ENCODE data around the gene NEK10. TPM values are rescaled to one million over a fixed set of nuclear protein-coding genes. Genes with fewer than 3 reads are reported as not detected.

The NEK10 gene
- total and polyA plus RNA-seq, 2 of the 13 experiments (the other 11 are each of a cell fraction or from before 2014, with no cell fraction given), result 2.8 to 14.2 TPM

- no peak for TF ChIP-seq SOX13 (IDR thresholded peaks at IDR 0.05)
- TF ChIP-seq SOX13 (CRISPR knock-in tag; conservative IDR thresholded peaks at IDR 0.05 in 1 of 2, IDR thresholded peaks at IDR 0.05 in 1 of 2), result peak in 1 of 2 experiments; percentile 79; a peak in 2 of 4 replicates
- peak; percentile 47; the same call in 1 of the 2 replicates for TF ChIP-seq FOXP4 (CRISPR knock-in tag; IDR thresholded peaks at IDR 0.05)
- TF ChIP-seq KAT8 (CRISPR knock-in tag; IDR thresholded peaks at IDR 0.05), result peak; percentile 18; the same call in 1 of the 2 replicates
- peak; percentile 66; the same call in 1 of the 2 replicates for TF ChIP-seq GFI1 (CRISPR knock-in tag; IDR thresholded peaks at IDR 0.05; ENCODE audit: borderline replicate concordance)
- no peak for TF ChIP-seq ZNF546 (CRISPR knock-in tag; conservative IDR thresholded peaks at IDR 0.05)
- no peak for TF ChIP-seq WIZ (CRISPR knock-in tag; IDR thresholded peaks at IDR 0.05)
- TF ChIP-seq SIX1 (CRISPR knock-in tag; IDR thresholded peaks at IDR 0.05; ENCODE audit: borderline replicate concordance), result peak; percentile 75; the same call in 1 of the 2 replicates
- TF ChIP-seq ZNF264 (CRISPR knock-in tag; IDR thresholded peaks at IDR 0.05), result 0 out of 2 replicates have a peak, but pooled peaks have one; percentile 28
- TF ChIP-seq THAP11 (CRISPR knock-in tag; IDR thresholded peaks at IDR 0.05), result peak; percentile 52
- TF ChIP-seq ELF3 (CRISPR knock-in tag; IDR thresholded peaks at IDR 0.05), result peak; percentile 76
- no peak for TF ChIP-seq TCF12 (IDR thresholded peaks at IDR 0.05)
- TF ChIP-seq TCF12 (CRISPR knock-in tag; IDR thresholded peaks at IDR 0.05), result peak; percentile 25; the same call in 1 of the 2 replicates
- TF ChIP-seq, protein P1, sequence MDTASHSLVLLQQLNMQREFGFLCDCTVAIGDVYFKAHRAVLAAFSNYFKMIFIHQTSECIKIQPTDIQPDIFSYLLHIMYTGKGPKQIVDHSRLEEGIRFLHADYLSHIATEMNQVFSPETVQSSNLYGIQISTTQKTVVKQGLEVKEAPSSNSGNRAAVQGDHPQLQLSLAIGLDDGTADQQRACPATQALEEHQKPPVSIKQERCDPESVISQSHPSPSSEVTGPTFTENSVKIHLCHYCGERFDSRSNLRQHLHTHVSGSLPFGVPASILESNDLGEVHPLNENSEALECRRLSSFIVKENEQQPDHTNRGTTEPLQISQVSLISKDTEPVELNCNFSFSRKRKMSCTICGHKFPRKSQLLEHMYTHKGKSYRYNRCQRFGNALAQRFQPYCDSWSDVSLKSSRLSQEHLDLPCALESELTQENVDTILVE (CRISPR knock-in tag; IDR thresholded peaks at IDR 0.05), result peak; percentile 36; the same call in 1 of the 2 replicates
- TF ChIP-seq TCF7L2 (IDR thresholded peaks at IDR 0.05; ENCODE audit: low read depth, low read length), result peak; percentile 87
- TF ChIP-seq FOXA3 (CRISPR knock-in tag; IDR thresholded peaks at IDR 0.05), result peak; percentile 91
- TF ChIP-seq KAT7 (CRISPR knock-in tag; IDR thresholded peaks at IDR 0.05; ENCODE audit: borderline replicate concordance), result 0 out of 2 replicates have a peak, but pooled peaks have one; percentile 19
- TF ChIP-seq GATAD2A (CRISPR knock-in tag; IDR thresholded peaks at IDR 0.05), result peak; percentile 96
- 0 out of 2 replicates have a peak, but pooled peaks have one; percentile 38 for TF ChIP-seq THRA (CRISPR knock-in tag; IDR thresholded peaks at IDR 0.05; ENCODE audit: borderline replicate concordance)
- TF ChIP-seq NR2F2 (IDR thresholded peaks at IDR 0.05; ENCODE audit: borderline replicate concordance, low read depth), result peak; percentile 50; the same call in 1 of the 2 replicates
- no peak for TF ChIP-seq SP1 (IDR thresholded peaks at IDR 0.05)
- no peak for TF ChIP-seq SP1 (CRISPR knock-in tag; IDR thresholded peaks at IDR 0.05)
- TF ChIP-seq ZSCAN9 (CRISPR knock-in tag; IDR thresholded peaks at IDR 0.05; ENCODE audit: borderline replicate concordance), result peak; percentile 66; the same call in 1 of the 2 replicates
- 0 out of 2 replicates have a peak, but pooled peaks have one; percentile 39 for TF ChIP-seq KDM3A (CRISPR knock-in tag; IDR thresholded peaks at IDR 0.05; ENCODE audit: low read depth)
These were observed 7.1 kb upstream of the NEK10 start (continued) for GRCh38 chr3:27376109-27376772.

Data from HepG2 (cell line).